ENCODE results near the gene WDFY2. TPM values are rescaled to one million over a fixed set of nuclear protein-coding genes. Genes with fewer than 3 reads are reported as not detected.

WDFY2 gene
- total RNA-seq, 1 donor from 2014 or later = 16.2 TPM

- H3K27ac Mint-ChIP-seq (ENCODE audit: unreplicated experiment) = no peak overlapping the region
- no peak for TF ChIP-seq EZH2 (IDR thresholded peaks at IDR 0.05; ENCODE audit: insufficient read depth, low read length)
- TF ChIP-seq, protein P1, sequence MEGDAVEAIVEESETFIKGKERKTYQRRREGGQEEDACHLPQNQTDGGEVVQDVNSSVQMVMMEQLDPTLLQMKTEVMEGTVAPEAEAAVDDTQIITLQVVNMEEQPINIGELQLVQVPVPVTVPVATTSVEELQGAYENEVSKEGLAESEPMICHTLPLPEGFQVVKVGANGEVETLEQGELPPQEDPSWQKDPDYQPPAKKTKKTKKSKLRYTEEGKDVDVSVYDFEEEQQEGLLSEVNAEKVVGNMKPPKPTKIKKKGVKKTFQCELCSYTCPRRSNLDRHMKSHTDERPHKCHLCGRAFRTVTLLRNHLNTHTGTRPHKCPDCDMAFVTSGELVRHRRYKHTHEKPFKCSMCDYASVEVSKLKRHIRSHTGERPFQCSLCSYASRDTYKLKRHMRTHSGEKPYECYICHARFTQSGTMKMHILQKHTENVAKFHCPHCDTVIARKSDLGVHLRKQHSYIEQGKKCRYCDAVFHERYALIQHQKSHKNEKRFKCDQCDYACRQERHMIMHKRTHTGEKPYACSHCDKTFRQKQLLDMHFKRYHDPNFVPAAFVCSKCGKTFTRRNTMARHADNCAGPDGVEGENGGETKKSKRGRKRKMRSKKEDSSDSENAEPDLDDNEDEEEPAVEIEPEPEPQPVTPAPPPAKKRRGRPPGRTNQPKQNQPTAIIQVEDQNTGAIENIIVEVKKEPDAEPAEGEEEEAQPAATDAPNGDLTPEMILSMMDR (IDR thresholded peaks at IDR 0.05; ENCODE audit: insufficient read depth, low read depth, low read length) = no peak
Observed at GRCh38 chr13:51683597-51683996, 99.3 kb downstream of the WDFY2 start.

DNA sequence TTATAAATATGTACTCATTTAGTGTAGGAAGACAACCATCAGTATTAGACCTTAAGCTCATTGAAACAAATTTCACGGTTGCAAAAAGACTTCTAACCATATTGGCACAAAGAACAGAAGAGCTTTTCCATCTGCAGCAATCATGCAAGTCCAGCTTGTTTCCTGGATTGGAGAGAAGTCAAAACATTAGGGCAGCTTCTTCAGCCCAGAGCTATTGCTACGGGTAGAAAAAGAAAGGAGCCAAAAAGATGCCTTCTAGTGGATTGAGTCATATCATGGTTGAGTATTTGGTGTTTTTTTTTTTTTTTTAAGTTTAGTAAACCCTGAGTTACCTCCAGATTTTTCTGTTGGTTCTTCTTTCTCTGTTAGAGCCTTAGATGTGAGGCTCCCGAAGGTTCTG is 99.8 kb downstream of the WDFY2 start:
- no peaks in the 10 kb centered on the region for H3K27me3 ChIP-seq (ENCODE audit: insufficient read depth, low read length)
- H3K36me3 ChIP-seq (ENCODE audit: insufficient read depth, low read length) = no peaks in the 10 kb centered on the region
- peaks cover 22% of the 10 kb centered on the region for H3K4me1 ChIP-seq (ENCODE audit: insufficient read depth, low read length)
- no peak overlapping the region for H3K9ac ChIP-seq (ENCODE audit: low read length)
- peaks cover 4% of the 10 kb centered on the region for H3K36me3 Mint-ChIP-seq (ENCODE audit: low read depth, unreplicated experiment)
- FAIRE-seq = no peak
- no peak for TF ChIP-seq EZH2 (IDR thresholded peaks at IDR 0.05; ENCODE audit: insufficient read depth, low read length)
- TF ChIP-seq, protein P1 (IDR thresholded peaks at IDR 0.05; ENCODE audit: insufficient read depth, low read depth, low read length) = no peak
- H2AFZ ChIP-seq (ENCODE audit: low read depth, low read length) = no peak overlapping the region
- H3K27ac Mint-ChIP-seq (ENCODE audit: unreplicated experiment) = no peak overlapping the region
- H3K9me3 ChIP-seq (ENCODE audit: insufficient read depth, low read depth, low read length) = no peaks in the 10 kb centered on the region
- H3K4me3 ChIP-seq (ENCODE audit: insufficient read depth, low read depth, low read length) = no peak overlapping the region
- H3K4me1 Mint-ChIP-seq (ENCODE audit: low read depth, unreplicated experiment) = peaks cover 47% of the 10 kb centered on the region
- H3K79me2 ChIP-seq (ENCODE audit: insufficient read depth, low read length) = peaks cover 44% of the 10 kb centered on the region
- peak; percentile 59 for DNase-seq (ENCODE audit: low read depth)
- H3K4me3 Mint-ChIP-seq (ENCODE audit: unreplicated experiment) = no peak overlapping the region
- no peak overlapping the region for H3K27ac ChIP-seq (ENCODE audit: low read depth, low read length)
- H3K4me2 ChIP-seq (ENCODE audit: low read length) = no peak overlapping the region
- peaks cover 19% of the 10 kb centered on the region for H4K20me1 ChIP-seq (ENCODE audit: insufficient read depth, low read length)
- H3K27me3 Mint-ChIP-seq (ENCODE audit: low read depth, unreplicated experiment) = no peaks in the 10 kb centered on the region
- no peaks in the 10 kb centered on the region for H3K9me3 Mint-ChIP-seq (ENCODE audit: unreplicated experiment)

More at GRCh38 chr13:51683597-51683996, 99.3 kb downstream of the WDFY2 start:
- DNase-seq (ENCODE audit: low read depth) (no peak), FAIRE-seq (no peak)
- no peak overlapping the region for H3K27ac ChIP-seq (ENCODE audit: low read depth, low read length)
- peaks cover 42% of the 10 kb centered on the region for H3K79me2 ChIP-seq (ENCODE audit: insufficient read depth, low read length)
- H3K27me3 ChIP-seq (ENCODE audit: insufficient read depth, low read length) = no peaks in the 10 kb centered on the region
- no peaks in the 10 kb centered on the region for H3K36me3 ChIP-seq (ENCODE audit: insufficient read depth, low read length)
- no peak overlapping the region for H2AFZ ChIP-seq (ENCODE audit: low read depth, low read length)
- Mint-ChIP-seq H3K4me3 (ENCODE audit: unreplicated experiment) (no peak overlapping the region), H3K27me3 (ENCODE audit: low read depth, unreplicated experiment) (no peaks in the 10 kb centered on the region), H3K36me3 (ENCODE audit: low read depth, unreplicated experiment) (peaks cover 4% of the 10 kb centered on the region), H3K4me1 (ENCODE audit: low read depth, unreplicated experiment) (peaks cover 42% of the 10 kb centered on the region), H3K9me3 (ENCODE audit: unreplicated experiment) (no peaks in the 10 kb centered on the region)
- H3K9ac ChIP-seq (ENCODE audit: low read length) = no peak overlapping the region
- peaks cover 22% of the 10 kb centered on the region for H3K4me1 ChIP-seq (ENCODE audit: insufficient read depth, low read length)
- H3K4me3 ChIP-seq (ENCODE audit: insufficient read depth, low read depth, low read length) = no peak overlapping the region
- peaks cover 19% of the 10 kb centered on the region for H4K20me1 ChIP-seq (ENCODE audit: insufficient read depth, low read length)
- H3K9me3 ChIP-seq (ENCODE audit: insufficient read depth, low read depth, low read length) = no peaks in the 10 kb centered on the region
- no peak overlapping the region for H3K4me2 ChIP-seq (ENCODE audit: low read length)

- Histone ChIP-seq H3K4me1 (ENCODE audit: insufficient read depth, low read length) (no peaks in the 10 kb centered on the region), H3K9me3 (ENCODE audit: insufficient read depth, low read depth, low read length) (no peaks in the 10 kb centered on the region), H3K79me2 (ENCODE audit: insufficient read depth, low read length) (peaks cover 31% of the 10 kb centered on the region), H3K27ac (ENCODE audit: low read depth, low read length) (no peak overlapping the region), H3K4me2 (ENCODE audit: low read length) (no peak overlapping the region), H3K27me3 (ENCODE audit: insufficient read depth, low read length) (no peaks in the 10 kb centered on the region), H3K9ac (ENCODE audit: low read length) (no peak overlapping the region), H3K4me3 (ENCODE audit: insufficient read depth, low read depth, low read length) (no peak overlapping the region), H2AFZ (ENCODE audit: low read depth, low read length) (no peak overlapping the region), H3K36me3 (ENCODE audit: insufficient read depth, low read length) (no peaks in the 10 kb centered on the region), H4K20me1 (ENCODE audit: insufficient read depth, low read length) (peaks cover 14% of the 10 kb centered on the region)
- TF ChIP-seq, protein P1 (IDR thresholded peaks at IDR 0.05; ENCODE audit: insufficient read depth, low read depth, low read length) = no peak
- TF ChIP-seq EZH2 (IDR thresholded peaks at IDR 0.05; ENCODE audit: insufficient read depth, low read length) = no peak
- H3K4me1 Mint-ChIP-seq (ENCODE audit: low read depth, unreplicated experiment) = peaks cover 21% of the 10 kb centered on the region
- FAIRE-seq = no peak
- no peak overlapping the region for H3K27ac Mint-ChIP-seq (ENCODE audit: unreplicated experiment)
- H3K27me3 Mint-ChIP-seq (ENCODE audit: low read depth, unreplicated experiment) = no peaks in the 10 kb centered on the region
- no peaks in the 10 kb centered on the region for H3K36me3 Mint-ChIP-seq (ENCODE audit: low read depth, unreplicated experiment)
- DNase-seq (ENCODE audit: low read depth) = no peak
- H3K9me3 Mint-ChIP-seq (ENCODE audit: unreplicated experiment) = no peaks in the 10 kb centered on the region
- no peak overlapping the region for H3K4me3 Mint-ChIP-seq (ENCODE audit: unreplicated experiment)
Observed at GRCh38 chr13:51687947-51688714, 103.9 kb downstream of the WDFY2 start.
